GM23338 (cell line): ENCODE results near the gene EDAR. TPM values are rescaled to one million over a fixed set of nuclear protein-coding genes. Genes with fewer than 3 reads are reported as not detected.

ENCODE experiments used
- ATAC-seq: fragments of 200-7000 bp; cut with Tn5 transposase; 3 replicates; pipeline ENCODE4 v1.9.1; 2020
- DNase-seq: peaks from one replicate; pipeline ENCODE4 v3.0.0-alpha.2; 2015; ENCODE audit warnings: low spot score
- H2AFZ ChIP-seq: fragments of 200-600 bp; sonication (generic); 2 replicates; pipeline ENCODE4 v1.8.0; 2016; ENCODE audit warnings: antibody characterized with exemption, mild to moderate bottlenecking, moderate library complexity
- H3F3A ChIP-seq: fragments of 200-600 bp; sonication (generic); replicated peaks from 2 replicates; pipeline ENCODE4 v1.8.0; 2017; ENCODE audit warnings: antibody characterized with exemption, mixed run types, low read depth
- H3K27ac ChIP-seq: fragments of 200-600 bp; sonication (generic); 2 replicates; pipeline ENCODE4 v1.6.1; 2016; ENCODE audit warnings: low read depth
- H3K27me3 ChIP-seq: fragments of 200-600 bp; sonication (generic); 2 replicates; pipeline ENCODE4 v1.8.0; 2016; ENCODE audit warnings: mild to moderate bottlenecking, mixed run types, moderate library complexity; ENCODE audit not compliant: insufficient read depth
- H3K36me3 ChIP-seq: fragments of 200-600 bp; sonication (generic); 2 replicates; pipeline ENCODE4 v1.8.0; 2016; ENCODE audit warnings: mild to moderate bottlenecking; ENCODE audit not compliant: insufficient read depth
- H3K4me1 ChIP-seq: fragments of 200-600 bp; sonication (generic); 2 replicates; pipeline ENCODE4 v1.8.0; 2016; ENCODE audit warnings: mild to moderate bottlenecking, moderate library complexity; ENCODE audit not compliant: insufficient read depth
- H3K4me2 ChIP-seq: fragments of 200-600 bp; sonication (generic); 2 replicates; pipeline ENCODE4 v1.7.1; 2017; ENCODE audit warnings: mixed run types
- H3K4me3 ChIP-seq: fragments of 200-600 bp; sonication (generic); 2 replicates; pipeline ENCODE4 v1.6.1; 2016; ENCODE audit warnings: mixed run types
- H3K79me2 ChIP-seq: fragments of 200-600 bp; sonication (generic); replicated peaks from 2 replicates; pipeline ENCODE4 v1.8.0; 2017; ENCODE audit warnings: mild to moderate bottlenecking; ENCODE audit not compliant: insufficient read depth
- H3K9me2 ChIP-seq: fragments of 200-600 bp; sonication (generic); 2 replicates; pipeline ENCODE4 v1.8.0; 2017; ENCODE audit not compliant: insufficient read depth
- H4K20me1 ChIP-seq: fragments of 200-600 bp; sonication (generic); replicated peaks from 2 replicates; pipeline ENCODE4 v1.8.0; 2017; ENCODE audit warnings: mild to moderate bottlenecking; ENCODE audit not compliant: insufficient read depth
- H3K27ac Mint-ChIP-seq: 2 replicates; pipeline ENCODE4 v1.8.0; 2020; ENCODE audit warnings: inconsistent platforms, mild to moderate bottlenecking, moderate library complexity, mixed read lengths
- H3K27me3 Mint-ChIP-seq: 3 replicates; pipeline ENCODE4 v1.8.0; 2022; ENCODE audit warnings: low read depth, mild to moderate bottlenecking, moderate library complexity, mixed read lengths, inconsistent platforms; ENCODE audit not compliant: insufficient read depth, poor library complexity
- H3K36me3 Mint-ChIP-seq: 3 replicates; pipeline ENCODE4 v1.8.0; 2021; ENCODE audit warnings: low read depth, mild to moderate bottlenecking, inconsistent platforms, moderate library complexity, mixed read lengths
- H3K4me1 Mint-ChIP-seq: 3 replicates; pipeline ENCODE4 v1.8.0; 2020; ENCODE audit warnings: mild to moderate bottlenecking, inconsistent platforms, mixed read lengths
- H3K4me3 Mint-ChIP-seq: 3 replicates; pipeline ENCODE4 v1.8.0; 2021; ENCODE audit warnings: moderate library complexity, mild to moderate bottlenecking, inconsistent platforms, mixed read lengths
- H3K9me3 Mint-ChIP-seq: 3 replicates; pipeline ENCODE4 v1.8.0; 2020; ENCODE audit warnings: moderate library complexity, mild to moderate bottlenecking, inconsistent platforms, mixed read lengths
- CREB1 ChIP-seq: fragments of 250-450 bp; sonication (Bioruptor Pico); IDR thresholded peaks from 2 replicates; pipeline ENCODE4 v1.5.0; 2020; ENCODE audit warnings: low read depth, mild to moderate bottlenecking, moderate library complexity
- EZH2 ChIP-seq: fragments of 200-600 bp; sonication (generic); IDR thresholded peaks from one replicate; pipeline ENCODE4 v1.8.0; 2017; ENCODE audit warnings: antibody characterized with exemption, mild to moderate bottlenecking, low read depth; ENCODE audit not compliant: unreplicated experiment
- JUNB ChIP-seq: IDR thresholded peaks from one replicate; pipeline ENCODE4 v1.6.1; 2016; ENCODE audit warnings: antibody characterized with exemption; ENCODE audit not compliant: unreplicated experiment
- NANOG ChIP-seq: IDR thresholded peaks from 2 replicates; pipeline ENCODE4 v1.6.1; 2016; ENCODE audit warnings: antibody characterized with exemption, borderline replicate concordance
- POLR2AphosphoS5 ChIP-seq: IDR thresholded peaks from 2 replicates; pipeline ENCODE4 v1.6.1; 2016; ENCODE audit warnings: antibody characterized with exemption, low read depth
- STAT1 ChIP-seq: IDR thresholded peaks from one replicate; pipeline ENCODE4 v1.6.1; 2016; ENCODE audit warnings: antibody characterized with exemption; ENCODE audit not compliant: unreplicated experiment
- ZNF331 ChIP-seq: fragments of 250-450 bp; sonication (Bioruptor Pico); IDR thresholded peaks from 2 replicates; pipeline ENCODE4 v1.5.0; 2020; ENCODE audit warnings: low read depth, mild to moderate bottlenecking, moderate library complexity
- polyA plus RNA-seq: library from polyadenylated mRNA; unstranded; fragments of >200 nt; fragmentation: Nextera tagmentation; extraction: Ambion mirVana; gene quantifications from 2 replicates; pipeline ENCODE4 v1.2.1, GENCODE V29; 2016
- total RNA-seq: library from RNA; depleted of rRNA; stranded (reverse); fragments of >200 nt; shearing (Covaris generic); gene quantifications from 2 replicates; pipeline ENCODE4 v1.2.3, GENCODE V29; 2014
- TF ChIP-seq, protein P1 (sequence below): IDR thresholded peaks from 2 replicates; pipeline ENCODE4 v1.6.1; 2016; ENCODE audit warnings: antibody characterized with exemption
- TF ChIP-seq, protein P2 (sequence below): fragments of 250-450 bp; sonication (Bioruptor Pico); IDR thresholded peaks from 2 replicates; pipeline ENCODE4 v1.5.0; 2020; ENCODE audit warnings: mild to moderate bottlenecking, moderate library complexity
- TF ChIP-seq, protein P3 (sequence below): IDR thresholded peaks from one replicate; pipeline ENCODE4 v1.6.1; 2018; ENCODE audit warnings: antibody characterized with exemption; ENCODE audit not compliant: unreplicated experiment

Gene EDAR
- total and polyA plus RNA-seq, 2 experiments from 2014 or later = not detected

DNA sequence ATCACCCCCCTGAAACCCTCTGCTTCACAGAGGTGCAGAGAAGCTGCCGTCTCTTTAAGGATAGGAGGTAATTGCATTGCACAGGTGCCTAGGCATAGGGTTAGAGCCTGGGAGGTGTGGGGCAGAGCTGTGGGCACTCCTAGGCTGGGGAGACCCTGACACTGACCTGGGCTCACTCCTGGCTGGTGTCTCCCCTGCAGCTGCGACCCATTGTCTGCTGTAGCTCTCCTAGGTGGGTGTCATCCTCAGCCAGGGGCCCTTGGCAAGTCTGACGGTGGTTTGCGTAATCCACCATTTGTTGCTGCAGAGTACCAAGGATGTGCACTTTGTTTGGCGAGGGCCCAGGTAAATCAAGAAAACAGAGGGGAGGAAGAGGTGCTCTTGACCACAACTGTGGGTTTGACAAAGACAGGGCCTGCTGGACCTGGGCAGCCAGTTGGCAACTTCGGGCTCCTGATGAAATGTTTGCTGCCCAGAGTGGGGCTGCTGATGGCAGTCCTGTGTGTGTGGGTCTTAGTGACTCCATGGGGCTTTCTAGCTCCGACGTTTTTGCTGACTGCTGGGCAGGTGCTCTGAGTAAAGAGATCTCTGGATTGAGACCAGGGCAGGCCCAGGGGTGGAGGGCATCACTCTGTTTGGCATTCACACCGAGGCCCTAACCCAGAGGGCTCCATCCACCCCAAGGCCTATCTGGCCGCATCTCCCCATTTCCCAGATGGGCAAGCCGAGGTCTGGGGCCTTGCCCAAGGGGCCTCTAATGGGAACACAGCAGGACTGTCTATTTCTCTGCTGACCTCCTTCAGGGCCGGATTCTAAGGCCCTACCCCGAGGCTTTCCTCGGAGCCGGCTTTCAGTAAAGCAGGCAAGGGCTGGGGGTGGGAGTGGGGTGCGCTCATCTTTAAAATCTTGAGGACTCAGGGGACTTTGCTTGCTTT lies 67.7 kb downstream of the EDAR start:
- no peak overlapping the region for H2AFZ ChIP-seq
- no peak for ATAC-seq
- H3F3A ChIP-seq = no peaks in the 10 kb centered on the region
- H3K9me3 Mint-ChIP-seq = no peaks in the 10 kb centered on the region
- H3K27ac ChIP-seq = no peak overlapping the region
- H3K27me3 ChIP-seq = no peaks in the 10 kb centered on the region
- H4K20me1 ChIP-seq = no peaks in the 10 kb centered on the region
- H3K27ac Mint-ChIP-seq = no peak overlapping the region
- H3K36me3 Mint-ChIP-seq = no peaks in the 10 kb centered on the region
- H3K4me3 ChIP-seq = no peak overlapping the region
- TF ChIP-seq NANOG (no peak), ZNF331 (CRISPR knock-in tag) (no peak)
- no peak overlapping the region for H3K4me2 ChIP-seq
- peaks cover 6% of the 10 kb centered on the region; the same call in 2 of the 3 replicates for H3K4me1 Mint-ChIP-seq
- DNase-seq = no peak
- H3K9me2 ChIP-seq = no peaks in the 10 kb centered on the region
- H3K4me3 Mint-ChIP-seq = no peak overlapping the region
- H3K79me2 ChIP-seq = no peaks in the 10 kb centered on the region
- H3K4me1 ChIP-seq = no peaks in the 10 kb centered on the region
- peaks cover 11% of the 10 kb centered on the region for H3K27me3 Mint-ChIP-seq
- no peaks in the 10 kb centered on the region for H3K36me3 ChIP-seq

DNA sequence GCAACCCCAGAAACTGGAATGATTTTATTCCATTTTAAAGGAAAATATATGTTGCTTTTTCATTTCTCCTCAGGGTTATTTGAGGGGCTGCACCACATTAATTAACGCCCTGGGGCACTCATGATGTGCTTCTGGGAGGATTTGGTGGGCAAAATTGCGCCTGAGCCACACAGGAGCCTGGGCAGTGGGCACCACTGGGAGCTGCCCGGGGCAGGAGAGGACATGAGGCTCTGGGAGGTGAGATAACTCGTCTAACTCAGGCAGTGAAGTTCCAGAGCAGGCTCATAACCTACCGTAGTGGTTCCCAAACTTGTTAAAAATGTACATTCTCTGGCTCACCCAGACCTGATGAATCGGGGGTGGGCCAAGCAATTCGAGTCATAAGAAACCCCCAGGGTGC lies 68.3 kb downstream of the EDAR start:
- Mint-ChIP-seq H3K27ac (no peak overlapping the region), H3K27me3 (peaks cover 11% of the 10 kb centered on the region), H3K4me3 (no peak overlapping the region), H3K4me1 (peaks cover 6% of the 10 kb centered on the region; the same call in 2 of the 3 replicates), H3K9me3 (no peaks in the 10 kb centered on the region), H3K36me3 (no peaks in the 10 kb centered on the region)
- Histone ChIP-seq H3K79me2 (no peaks in the 10 kb centered on the region), H3K4me2 (no peak overlapping the region), H3F3A (no peaks in the 10 kb centered on the region), H3K4me1 (no peaks in the 10 kb centered on the region), H3K27ac (no peak overlapping the region), H4K20me1 (no peaks in the 10 kb centered on the region), H3K27me3 (no peaks in the 10 kb centered on the region), H3K4me3 (no peak overlapping the region), H2AFZ (no peak overlapping the region), H3K36me3 (no peaks in the 10 kb centered on the region), H3K9me2 (no peaks in the 10 kb centered on the region)
- DNase-seq = no peak
- ATAC-seq = no peak
- TF ChIP-seq, protein P1, sequence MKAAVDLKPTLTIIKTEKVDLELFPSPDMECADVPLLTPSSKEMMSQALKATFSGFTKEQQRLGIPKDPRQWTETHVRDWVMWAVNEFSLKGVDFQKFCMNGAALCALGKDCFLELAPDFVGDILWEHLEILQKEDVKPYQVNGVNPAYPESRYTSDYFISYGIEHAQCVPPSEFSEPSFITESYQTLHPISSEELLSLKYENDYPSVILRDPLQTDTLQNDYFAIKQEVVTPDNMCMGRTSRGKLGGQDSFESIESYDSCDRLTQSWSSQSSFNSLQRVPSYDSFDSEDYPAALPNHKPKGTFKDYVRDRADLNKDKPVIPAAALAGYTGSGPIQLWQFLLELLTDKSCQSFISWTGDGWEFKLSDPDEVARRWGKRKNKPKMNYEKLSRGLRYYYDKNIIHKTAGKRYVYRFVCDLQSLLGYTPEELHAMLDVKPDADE = no peak
- TF ChIP-seq CREB1 (CRISPR knock-in tag) (no peak), ZNF331 (CRISPR knock-in tag) (no peak), JUNB (no peak), STAT1 (no peak), NANOG (no peak), POLR2AphosphoS5 (no peak), EZH2 (no peak)
- TF ChIP-seq, protein P2, sequence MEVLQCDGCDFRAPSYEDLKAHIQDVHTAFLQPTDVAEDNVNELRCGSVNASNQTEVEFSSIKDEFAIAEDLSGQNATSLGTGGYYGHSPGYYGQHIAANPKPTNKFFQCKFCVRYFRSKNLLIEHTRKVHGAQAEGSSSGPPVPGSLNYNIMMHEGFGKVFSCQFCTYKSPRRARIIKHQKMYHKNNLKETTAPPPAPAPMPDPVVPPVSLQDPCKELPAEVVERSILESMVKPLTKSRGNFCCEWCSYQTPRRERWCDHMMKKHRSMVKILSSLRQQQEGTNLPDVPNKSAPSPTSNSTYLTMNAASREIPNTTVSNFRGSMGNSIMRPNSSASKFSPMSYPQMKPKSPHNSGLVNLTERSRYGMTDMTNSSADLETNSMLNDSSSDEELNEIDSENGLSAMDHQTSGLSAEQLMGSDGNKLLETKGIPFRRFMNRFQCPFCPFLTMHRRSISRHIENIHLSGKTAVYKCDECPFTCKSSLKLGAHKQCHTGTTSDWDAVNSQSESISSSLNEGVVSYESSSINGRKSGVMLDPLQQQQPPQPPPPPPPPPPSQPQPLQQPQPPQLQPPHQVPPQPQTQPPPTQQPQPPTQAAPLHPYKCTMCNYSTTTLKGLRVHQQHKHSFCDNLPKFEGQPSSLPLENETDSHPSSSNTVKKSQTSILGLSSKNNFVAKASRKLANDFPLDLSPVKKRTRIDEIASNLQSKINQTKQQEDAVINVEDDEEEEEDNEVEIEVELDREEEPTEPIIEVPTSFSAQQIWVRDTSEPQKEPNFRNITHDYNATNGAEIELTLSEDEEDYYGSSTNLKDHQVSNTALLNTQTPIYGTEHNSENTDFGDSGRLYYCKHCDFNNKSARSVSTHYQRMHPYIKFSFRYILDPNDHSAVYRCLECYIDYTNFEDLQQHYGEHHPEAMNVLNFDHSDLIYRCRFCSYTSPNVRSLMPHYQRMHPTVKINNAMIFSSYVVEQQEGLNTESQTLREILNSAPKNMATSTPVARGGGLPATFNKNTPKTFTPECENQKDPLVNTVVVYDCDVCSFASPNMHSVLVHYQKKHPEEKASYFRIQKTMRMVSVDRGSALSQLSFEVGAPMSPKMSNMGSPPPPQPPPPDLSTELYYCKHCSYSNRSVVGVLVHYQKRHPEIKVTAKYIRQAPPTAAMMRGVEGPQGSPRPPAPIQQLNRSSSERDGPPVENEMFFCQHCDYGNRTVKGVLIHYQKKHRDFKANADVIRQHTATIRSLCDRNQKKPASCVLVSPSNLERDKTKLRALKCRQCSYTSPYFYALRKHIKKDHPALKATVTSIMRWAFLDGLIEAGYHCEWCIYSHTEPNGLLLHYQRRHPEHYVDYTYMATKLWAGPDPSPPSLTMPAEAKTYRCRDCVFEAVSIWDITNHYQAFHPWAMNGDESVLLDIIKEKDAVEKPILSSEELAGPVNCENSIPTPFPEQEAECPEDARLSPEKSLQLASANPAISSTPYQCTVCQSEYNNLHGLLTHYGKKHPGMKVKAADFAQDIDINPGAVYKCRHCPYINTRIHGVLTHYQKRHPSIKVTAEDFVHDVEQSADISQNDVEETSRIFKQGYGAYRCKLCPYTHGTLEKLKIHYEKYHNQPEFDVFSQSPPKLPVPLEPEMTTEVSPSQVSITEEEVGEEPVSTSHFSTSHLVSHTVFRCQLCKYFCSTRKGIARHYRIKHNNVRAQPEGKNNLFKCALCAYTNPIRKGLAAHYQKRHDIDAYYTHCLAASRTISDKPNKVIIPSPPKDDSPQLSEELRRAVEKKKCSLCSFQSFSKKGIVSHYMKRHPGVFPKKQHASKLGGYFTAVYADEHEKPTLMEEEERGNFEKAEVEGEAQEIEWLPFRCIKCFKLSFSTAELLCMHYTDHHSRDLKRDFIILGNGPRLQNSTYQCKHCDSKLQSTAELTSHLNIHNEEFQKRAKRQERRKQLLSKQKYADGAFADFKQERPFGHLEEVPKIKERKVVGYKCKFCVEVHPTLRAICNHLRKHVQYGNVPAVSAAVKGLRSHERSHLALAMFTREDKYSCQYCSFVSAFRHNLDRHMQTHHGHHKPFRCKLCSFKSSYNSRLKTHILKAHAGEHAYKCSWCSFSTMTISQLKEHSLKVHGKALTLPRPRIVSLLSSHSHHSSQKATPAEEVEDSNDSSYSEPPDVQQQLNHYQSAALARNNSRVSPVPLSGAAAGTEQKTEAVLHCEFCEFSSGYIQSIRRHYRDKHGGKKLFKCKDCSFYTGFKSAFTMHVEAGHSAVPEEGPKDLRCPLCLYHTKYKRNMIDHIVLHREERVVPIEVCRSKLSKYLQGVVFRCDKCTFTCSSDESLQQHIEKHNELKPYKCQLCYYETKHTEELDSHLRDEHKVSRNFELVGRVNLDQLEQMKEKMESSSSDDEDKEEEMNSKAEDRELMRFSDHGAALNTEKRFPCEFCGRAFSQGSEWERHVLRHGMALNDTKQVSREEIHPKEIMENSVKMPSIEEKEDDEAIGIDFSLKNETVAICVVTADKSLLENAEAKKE (CRISPR knock-in tag) = no peak
- TF ChIP-seq, protein P3, sequence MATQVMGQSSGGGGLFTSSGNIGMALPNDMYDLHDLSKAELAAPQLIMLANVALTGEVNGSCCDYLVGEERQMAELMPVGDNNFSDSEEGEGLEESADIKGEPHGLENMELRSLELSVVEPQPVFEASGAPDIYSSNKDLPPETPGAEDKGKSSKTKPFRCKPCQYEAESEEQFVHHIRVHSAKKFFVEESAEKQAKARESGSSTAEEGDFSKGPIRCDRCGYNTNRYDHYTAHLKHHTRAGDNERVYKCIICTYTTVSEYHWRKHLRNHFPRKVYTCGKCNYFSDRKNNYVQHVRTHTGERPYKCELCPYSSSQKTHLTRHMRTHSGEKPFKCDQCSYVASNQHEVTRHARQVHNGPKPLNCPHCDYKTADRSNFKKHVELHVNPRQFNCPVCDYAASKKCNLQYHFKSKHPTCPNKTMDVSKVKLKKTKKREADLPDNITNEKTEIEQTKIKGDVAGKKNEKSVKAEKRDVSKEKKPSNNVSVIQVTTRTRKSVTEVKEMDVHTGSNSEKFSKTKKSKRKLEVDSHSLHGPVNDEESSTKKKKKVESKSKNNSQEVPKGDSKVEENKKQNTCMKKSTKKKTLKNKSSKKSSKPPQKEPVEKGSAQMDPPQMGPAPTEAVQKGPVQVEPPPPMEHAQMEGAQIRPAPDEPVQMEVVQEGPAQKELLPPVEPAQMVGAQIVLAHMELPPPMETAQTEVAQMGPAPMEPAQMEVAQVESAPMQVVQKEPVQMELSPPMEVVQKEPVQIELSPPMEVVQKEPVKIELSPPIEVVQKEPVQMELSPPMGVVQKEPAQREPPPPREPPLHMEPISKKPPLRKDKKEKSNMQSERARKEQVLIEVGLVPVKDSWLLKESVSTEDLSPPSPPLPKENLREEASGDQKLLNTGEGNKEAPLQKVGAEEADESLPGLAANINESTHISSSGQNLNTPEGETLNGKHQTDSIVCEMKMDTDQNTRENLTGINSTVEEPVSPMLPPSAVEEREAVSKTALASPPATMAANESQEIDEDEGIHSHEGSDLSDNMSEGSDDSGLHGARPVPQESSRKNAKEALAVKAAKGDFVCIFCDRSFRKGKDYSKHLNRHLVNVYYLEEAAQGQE = no peak
